ENCODE measurements around the gene ATP2B3.

ATP2B3 gene

GRCh38 chrX:153513265-153513664 is 4.2 kb upstream of the ATP2B3 start:
- H3K9me2 ChIP-seq (ENCODE audit: low read depth, low read length), result no peaks in the 10 kb centered on the region
- no peaks in the 10 kb centered on the region for H3K4me1 ChIP-seq (ENCODE audit: insufficient read depth, low read length, severe bottlenecking)
- H4K20me1 ChIP-seq (ENCODE audit: insufficient read depth, low read length), result no peaks in the 10 kb centered on the region
- no peaks in the 10 kb centered on the region for H3F3A ChIP-seq (ENCODE audit: insufficient read depth, low read length)
- H3K4me3 ChIP-seq (ENCODE audit: low read depth, low read length, poor library complexity, severe bottlenecking), result no peak overlapping the region
- H3K9me3 ChIP-seq (ENCODE audit: low read length), result no peaks in the 10 kb centered on the region
- H3K27me3 ChIP-seq (ENCODE audit: insufficient read depth, low read length), result no peaks in the 10 kb centered on the region
- H3K9ac ChIP-seq (ENCODE audit: low read length), result no peak overlapping the region
- H3K79me2 ChIP-seq (ENCODE audit: insufficient read depth, low read length), result no peaks in the 10 kb centered on the region
- no peak for TF ChIP-seq EZH2 (IDR thresholded peaks at IDR 0.05; ENCODE audit: borderline replicate concordance, low read length)
- no peak for TF ChIP-seq CTCF (IDR thresholded peaks at IDR 0.05; ENCODE audit: low read length)
- H3K27ac ChIP-seq (ENCODE audit: low read depth, low read length, poor library complexity, severe bottlenecking), result no peak overlapping the region
- H3K36me3 ChIP-seq (ENCODE audit: insufficient read depth, low read length), result no peaks in the 10 kb centered on the region
- no peak overlapping the region for H2AFZ ChIP-seq (ENCODE audit: low read length)
- no peak overlapping the region for H3K4me2 ChIP-seq (ENCODE audit: low read length)

- Histone ChIP-seq H2AFZ (ENCODE audit: low read length) (no peak overlapping the region), H3K27me3 (ENCODE audit: insufficient read depth, low read length) (no peaks in the 10 kb centered on the region), H3K9me3 (ENCODE audit: low read length) (no peaks in the 10 kb centered on the region), H3K36me3 (ENCODE audit: insufficient read depth, low read length) (no peaks in the 10 kb centered on the region), H3F3A (ENCODE audit: insufficient read depth, low read length) (no peaks in the 10 kb centered on the region), H3K27ac (ENCODE audit: low read depth, low read length, poor library complexity, severe bottlenecking) (no peak overlapping the region), H3K9ac (ENCODE audit: low read length) (no peak overlapping the region), H3K4me1 (ENCODE audit: insufficient read depth, low read length, severe bottlenecking) (no peaks in the 10 kb centered on the region), H4K20me1 (ENCODE audit: insufficient read depth, low read length) (no peaks in the 10 kb centered on the region), H3K9me2 (ENCODE audit: low read depth, low read length) (no peaks in the 10 kb centered on the region), H3K79me2 (ENCODE audit: insufficient read depth, low read length) (no peaks in the 10 kb centered on the region), H3K4me2 (ENCODE audit: low read length) (no peak overlapping the region), H3K4me3 (ENCODE audit: low read depth, low read length, poor library complexity, severe bottlenecking) (no peak overlapping the region)
- TF ChIP-seq EZH2 (IDR thresholded peaks at IDR 0.05; ENCODE audit: borderline replicate concordance, low read length) (no peak), CTCF (IDR thresholded peaks at IDR 0.05; ENCODE audit: low read length) (no peak)
Measured at GRCh38 chrX:153514259-153514658, 3.2 kb upstream of the ATP2B3 start.

- no peak for TF ChIP-seq CTCF (IDR thresholded peaks at IDR 0.05; ENCODE audit: low read length)
- no peak for TF ChIP-seq EZH2 (IDR thresholded peaks at IDR 0.05; ENCODE audit: borderline replicate concordance, low read length)
- no peaks in the 10 kb centered on the region for H3K9me3 ChIP-seq (ENCODE audit: low read length)
- no peaks in the 10 kb centered on the region for H3K9me2 ChIP-seq (ENCODE audit: low read depth, low read length)
Measured at GRCh38 chrX:153515435-153515834, 2.0 kb upstream of the ATP2B3 start.

More at GRCh38 chrX:153515435-153515834, 2.0 kb upstream of the ATP2B3 start:
- Histone ChIP-seq H3K4me1 (ENCODE audit: insufficient read depth, low read length, severe bottlenecking) (no peaks in the 10 kb centered on the region), H3K36me3 (ENCODE audit: insufficient read depth, low read length) (no peaks in the 10 kb centered on the region), H3K27ac (ENCODE audit: low read depth, low read length, poor library complexity, severe bottlenecking) (no peak overlapping the region), H3K4me3 (ENCODE audit: low read depth, low read length, poor library complexity, severe bottlenecking) (no peak overlapping the region), H3K27me3 (ENCODE audit: insufficient read depth, low read length) (no peaks in the 10 kb centered on the region), H4K20me1 (ENCODE audit: insufficient read depth, low read length) (no peaks in the 10 kb centered on the region), H2AFZ (ENCODE audit: low read length) (no peak overlapping the region), H3K9ac (ENCODE audit: low read length) (no peak overlapping the region), H3F3A (ENCODE audit: insufficient read depth, low read length) (no peaks in the 10 kb centered on the region), H3K79me2 (ENCODE audit: insufficient read depth, low read length) (no peaks in the 10 kb centered on the region), H3K4me2 (ENCODE audit: low read length) (no peak overlapping the region)

Data from OCI-LY1 (cell line).